Calu3 (cell line): ENCODE data around the gene ARL15. TPM values are rescaled to one million over a fixed set of nuclear protein-coding genes. Genes with fewer than 3 reads are reported as not detected.

Experiments used
- BruUV-seq: library from RNA; stranded (reverse); fragments of 400-500 nt; replicated peaks from 2 replicates; lab custom pipeline; 2021; lab: Mats Ljungman, UMichigan
- CTCF ChIA-PET: fragments of 300-600 bp; sonication (Branson Sonifier 250); formaldehyde crosslinking; loops from one replicate; lab custom pipeline; 2022; ENCODE audit warnings: antibody characterized with exemption; lab: Charles Lee
- DNase-seq: peaks from one replicate; pipeline ENCODE4 v3.0.0; 2022
- H3K27ac Mint-ChIP-seq: one replicate; pipeline ENCODE4 v1.8.0; 2022; ENCODE audit warnings: mixed read lengths; ENCODE audit not compliant: unreplicated experiment
- H3K27me3 Mint-ChIP-seq: one replicate; pipeline ENCODE4 v1.8.0; 2022; ENCODE audit warnings: mixed read lengths; ENCODE audit not compliant: unreplicated experiment
- H3K36me3 Mint-ChIP-seq: one replicate; pipeline ENCODE4 v1.8.0; 2022; ENCODE audit warnings: mild to moderate bottlenecking, moderate library complexity, mixed read lengths; ENCODE audit not compliant: insufficient read depth, unreplicated experiment
- H3K4me1 Mint-ChIP-seq: one replicate; pipeline ENCODE4 v1.8.0; 2022; ENCODE audit warnings: mild to moderate bottlenecking, low read depth, mixed read lengths; ENCODE audit not compliant: unreplicated experiment
- H3K4me3 Mint-ChIP-seq: one replicate; pipeline ENCODE4 v1.8.0; 2022; ENCODE audit warnings: mild to moderate bottlenecking, low read depth, moderate library complexity, mixed read lengths; ENCODE audit not compliant: unreplicated experiment
- H3K9me3 Mint-ChIP-seq: one replicate; pipeline ENCODE4 v1.8.0; 2022; ENCODE audit warnings: low read depth, mixed read lengths; ENCODE audit not compliant: unreplicated experiment
- CTCF ChIP-seq: fragments of 200-600 bp; IDR thresholded peaks from one replicate; pipeline ENCODE4 v1.8.0; 2022; ENCODE audit warnings: antibody characterized with exemption; ENCODE audit not compliant: unreplicated experiment
- intact Hi-C: fragments of 100-400 bp; cut with micrococcal nuclease; formaldehyde crosslinking; loops from one replicate; pipeline ENCODE4 v1.10.0; 2022; ENCODE audit not compliant: unreplicated experiment
- total RNA-seq: library from RNA; stranded (reverse); gene quantifications from 2 replicates; pipeline ENCODE4 v1.2.3, GENCODE V29; 2022

The ARL15 gene
- total RNA-seq, 1 experiment from 2014 or later: 15.1 TPM

- Mint-ChIP-seq H3K36me3 (no peaks in the 10 kb centered on the region), H3K9me3 (no peaks in the 10 kb centered on the region), H3K27me3 (no peaks in the 10 kb centered on the region), H3K27ac (no peak overlapping the region), H3K4me1 (peaks cover 10% of the 10 kb centered on the region), H3K4me3 (no peak overlapping the region)
- no peak for DNase-seq
- intact Hi-C loops: no loop called here
- no TSS peak for BruUV-seq
- TF ChIP-seq CTCF: no peak
- CTCF ChIA-PET: no interaction called here
These were observed 395.3 kb downstream of the ARL15 start for GRCh38 chr5:53915120-53915519.

GRCh38 chr5:53913941-53914340, 396.4 kb downstream of the ARL15 start:
- BruUV-seq: no TSS peak
- H3K9me3 Mint-ChIP-seq: no peaks in the 10 kb centered on the region
- CTCF ChIA-PET: interaction anchor here (1.8 kb wide), 1 partner anchor 14 kb away, joined by 3 read pairs; no protein-coding TSS in a partner anchor

GRCh38 chr5:53908757-53909156, 401.6 kb downstream of the ARL15 start:
- no peak overlapping the region for H3K4me3 Mint-ChIP-seq
- DNase-seq: no peak
- CTCF ChIA-PET: no interaction called here
- H3K27ac Mint-ChIP-seq: no peak overlapping the region
- intact Hi-C loops: no loop called here
- H3K36me3 Mint-ChIP-seq: no peaks in the 10 kb centered on the region
- BruUV-seq: no TSS peak
- no peaks in the 10 kb centered on the region for H3K27me3 Mint-ChIP-seq
- no peaks in the 10 kb centered on the region for H3K9me3 Mint-ChIP-seq
- H3K4me1 Mint-ChIP-seq: no peaks in the 10 kb centered on the region
- TF ChIP-seq CTCF: no peak

More at GRCh38 chr5:53913941-53914340, 396.4 kb downstream of the ARL15 start:
- intact Hi-C loops: no loop called here
- Mint-ChIP-seq H3K4me3 (no peak overlapping the region), H3K36me3 (no peaks in the 10 kb centered on the region), H3K4me1 (peaks cover 10% of the 10 kb centered on the region), H3K27me3 (no peaks in the 10 kb centered on the region), H3K27ac (no peak overlapping the region)
- no peak for DNase-seq
- no peak for TF ChIP-seq CTCF

DNA sequence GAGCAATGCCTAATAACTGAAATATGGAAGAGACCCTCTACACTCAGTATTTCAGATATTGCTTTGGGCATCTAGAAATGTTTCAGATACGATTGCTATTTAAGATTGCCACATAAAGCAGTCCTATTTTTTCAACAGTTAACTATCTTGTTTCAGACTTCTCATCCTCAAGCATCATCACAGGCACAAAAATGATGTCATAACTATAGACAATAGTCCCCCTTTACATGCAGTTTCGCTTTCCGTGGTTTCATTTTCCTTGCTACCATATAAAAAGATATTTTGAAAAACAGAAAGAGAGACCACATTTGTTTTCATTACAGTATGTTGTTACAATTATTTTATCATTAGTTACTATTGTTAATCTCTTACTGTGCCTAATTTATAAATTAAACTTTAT, 402.5 kb downstream of the ARL15 start:
- no peaks in the 10 kb centered on the region for H3K27me3 Mint-ChIP-seq
- TF ChIP-seq CTCF: no peak
- no peaks in the 10 kb centered on the region for H3K36me3 Mint-ChIP-seq
- no peaks in the 10 kb centered on the region for H3K4me1 Mint-ChIP-seq
- CTCF ChIA-PET: no interaction called here
- intact Hi-C loops: no loop called here
- H3K9me3 Mint-ChIP-seq: no peaks in the 10 kb centered on the region
- no peak overlapping the region for H3K27ac Mint-ChIP-seq
- no TSS peak for BruUV-seq
- H3K4me3 Mint-ChIP-seq: no peak overlapping the region
- no peak for DNase-seq
